Measurements from ENCODE around the gene SLCO4A1.

DNA sequence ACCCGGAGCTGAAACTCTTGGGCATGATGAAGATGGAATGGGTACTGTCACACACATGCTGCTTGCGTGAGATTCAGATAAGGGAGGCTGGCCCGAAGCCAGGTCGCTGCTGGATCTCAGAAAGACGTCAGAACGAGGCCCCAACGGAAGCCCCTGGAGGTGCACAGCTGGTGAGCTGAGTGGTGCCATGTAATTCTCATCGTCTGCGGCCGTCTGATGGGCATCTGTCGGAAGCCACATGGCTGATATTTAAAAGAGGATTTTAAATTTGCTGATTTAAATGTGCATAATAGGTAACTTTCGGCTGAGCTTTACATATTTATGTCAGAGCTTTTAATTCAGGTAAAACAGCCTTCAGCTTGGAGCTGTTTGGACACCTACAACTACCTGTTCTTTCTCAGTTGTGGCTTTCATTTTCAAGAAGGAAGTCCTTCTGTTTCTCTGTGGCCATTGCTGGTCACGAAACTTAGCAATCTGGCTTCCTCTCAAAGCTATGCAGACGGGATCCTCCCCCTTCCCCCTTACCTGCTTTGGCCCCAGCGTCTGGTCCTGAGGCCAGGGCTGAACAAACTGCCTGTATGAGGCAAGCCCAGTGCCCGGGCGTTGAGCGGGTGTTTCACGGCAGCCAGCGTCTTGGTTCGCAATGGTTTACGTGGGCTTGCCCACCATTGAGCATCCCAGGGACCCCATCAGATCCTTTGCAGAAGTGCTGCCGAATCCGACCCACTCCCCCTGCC, 9.2 kb downstream of the SLCO4A1 start:
- no peak for TF ChIP-seq EZH2 (IDR thresholded peaks at IDR 0.05; ENCODE audit: borderline replicate concordance)
- TF ChIP-seq CTCF (IDR thresholded peaks at IDR 0.05; ENCODE audit: poor library complexity): no peak
- TF ChIP-seq EZH2phosphoT487 (IDR thresholded peaks at IDR 0.05; ENCODE audit: low read depth, severe bottlenecking, unreplicated experiment): no peak
